ENCODE data around the gene UVRAG. TPM values are rescaled to one million over a fixed set of nuclear protein-coding genes. Genes with fewer than 3 reads are reported as not detected.

Gene UVRAG
- total and polyA plus RNA-seq, 4 experiments from 2014 or later: 11.2 to 32.2 (median 21.3) TPM

DNA sequence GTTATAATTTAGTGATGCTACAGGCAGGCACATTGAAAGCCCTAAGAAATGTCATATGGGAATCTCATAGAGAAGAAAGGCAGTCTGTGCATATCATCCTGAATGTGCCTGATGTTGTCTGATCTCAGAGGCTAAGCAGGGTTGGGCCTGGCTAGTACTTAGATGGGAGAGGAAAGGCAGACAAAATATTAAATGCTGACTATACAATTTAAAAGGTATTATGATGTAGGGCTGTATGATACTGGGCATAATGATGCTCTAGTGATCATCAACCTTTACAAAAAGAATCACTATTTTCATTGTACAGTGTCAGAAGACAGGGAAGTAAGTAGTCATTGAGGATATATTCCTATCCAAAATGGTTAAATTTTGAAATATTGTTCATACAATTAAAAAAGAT, 119.8 kb downstream of the UVRAG start:
- no peak for DNase-seq
- CTCF ChIA-PET (ENCODE audit: partially characterized antibody): no interaction called here
- no peaks in the 10 kb centered on the region for H3K4me1 ChIP-seq (ENCODE audit: insufficient read depth, low read length)
- H3K4me1 Mint-ChIP-seq: peaks cover 0 to 2% (median under 1%) of the 10 kb centered on the region in 4 donors
- H3K27ac Mint-ChIP-seq: no peak overlapping the region
- peaks cover 2 to 23% of the 10 kb centered on the region in 2 donors for H3K36me3 Mint-ChIP-seq
- POLR2A ChIA-PET (ENCODE audit: partially characterized antibody): no interaction called here
- H3K27me3 Mint-ChIP-seq: no peaks in the 10 kb centered on the region
- H3K36me3 ChIP-seq (ENCODE audit: insufficient read depth, low read length): no peaks in the 10 kb centered on the region
- no peak overlapping the region for H3K4me3 ChIP-seq (ENCODE audit: low read length in 2 of 2)
- no peak overlapping the region for H3K27ac ChIP-seq (ENCODE audit: low read depth, low read length)
- intact Hi-C loops (cut with micrococcal nuclease): no loop called here
- H3K27me3 ChIP-seq (ENCODE audit: insufficient read depth, low read length): no peaks in the 10 kb centered on the region
- H3K9me3 Mint-ChIP-seq: no peaks in the 10 kb centered on the region
- H3K4me3 Mint-ChIP-seq: no peak overlapping the region
- no peaks in the 10 kb centered on the region for H3K9me3 ChIP-seq (ENCODE audit: control insufficient read depth in 1 of 2, low read length in 2 of 2)

DNA sequence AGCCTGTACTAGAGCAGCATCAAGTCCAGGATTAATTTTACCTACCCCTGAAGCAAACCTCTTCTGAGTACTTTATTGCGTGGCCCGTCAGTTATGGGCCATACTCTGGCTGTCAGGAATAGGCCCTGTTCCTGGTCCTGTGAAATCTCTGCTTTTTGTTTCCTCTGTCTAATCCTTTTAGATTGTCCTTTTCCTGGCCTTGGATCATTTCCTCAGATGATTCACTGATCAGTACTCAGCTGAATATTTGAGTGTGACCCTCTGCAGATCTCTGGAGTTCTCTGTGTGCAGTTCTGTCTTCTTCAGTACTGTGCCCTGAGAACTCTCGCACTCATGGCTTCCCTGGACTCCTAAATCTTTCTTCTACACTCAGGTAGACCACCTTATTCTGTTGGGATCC, 123.5 kb downstream of the UVRAG start:
- intact Hi-C loops (cut with micrococcal nuclease): no loop called here
- Histone ChIP-seq H3K27me3 (ENCODE audit: insufficient read depth, low read length) (no peaks in the 10 kb centered on the region), H3K36me3 (ENCODE audit: insufficient read depth, low read length) (no peaks in the 10 kb centered on the region), H3K4me3 (ENCODE audit: low read length in 2 of 2) (no peak overlapping the region), H3K27ac (ENCODE audit: low read depth, low read length) (no peak overlapping the region), H3K9me3 (ENCODE audit: control insufficient read depth in 1 of 2, low read length in 2 of 2) (no peaks in the 10 kb centered on the region), H3K4me1 (ENCODE audit: insufficient read depth, low read length) (no peaks in the 10 kb centered on the region)
- Mint-ChIP-seq H3K4me3 (no peak overlapping the region), H3K4me1 (peaks cover 0 to 6% (median 2%) of the 10 kb centered on the region in 4 donors), H3K27me3 (no peaks in the 10 kb centered on the region), H3K27ac (no peak overlapping the region), H3K36me3 (peaks cover 0 to 1% of the 10 kb centered on the region in 2 donors), H3K9me3 (no peaks in the 10 kb centered on the region)
- DNase-seq: no peak
- POLR2A ChIA-PET (ENCODE audit: partially characterized antibody): no interaction called here
- CTCF ChIA-PET (ENCODE audit: partially characterized antibody): no interaction called here

DNA sequence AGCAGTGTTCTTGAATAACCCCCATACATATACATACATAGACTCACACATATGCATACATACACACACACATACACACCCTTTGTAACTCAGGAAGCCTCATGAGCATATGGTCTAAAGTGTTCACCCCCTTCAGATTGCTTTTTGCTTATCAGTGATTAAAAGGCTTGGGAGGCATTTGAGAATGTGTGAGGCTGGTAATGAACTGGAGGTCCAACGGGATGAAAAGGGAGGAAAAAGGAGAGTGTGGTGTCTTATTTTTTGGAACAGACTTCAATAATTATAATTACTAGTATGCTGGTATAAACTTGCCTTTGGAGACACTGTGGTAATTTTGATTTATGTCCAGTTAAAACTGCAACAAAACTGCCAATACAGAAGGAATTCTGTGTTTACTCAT, 124.5 kb downstream of the UVRAG start:
- no peaks in the 10 kb centered on the region for H3K27me3 ChIP-seq (ENCODE audit: insufficient read depth, low read length)
- no peaks in the 10 kb centered on the region for H3K9me3 ChIP-seq (ENCODE audit: control insufficient read depth in 1 of 2, low read length in 2 of 2)
- H3K36me3 Mint-ChIP-seq: no peaks in the 10 kb centered on the region
- no peaks in the 10 kb centered on the region for H3K9me3 Mint-ChIP-seq
- H3K27ac Mint-ChIP-seq: no peak overlapping the region
- no peak overlapping the region for H3K4me3 ChIP-seq (ENCODE audit: low read length in 2 of 2)
- no peak for DNase-seq
- CTCF ChIA-PET (ENCODE audit: partially characterized antibody): no interaction called here
- no peak overlapping the region for H3K4me3 Mint-ChIP-seq
- peaks cover 0 to 8% (median 3%) of the 10 kb centered on the region in 4 donors for H3K4me1 Mint-ChIP-seq
- H3K27ac ChIP-seq (ENCODE audit: low read depth, low read length): no peak overlapping the region
- POLR2A ChIA-PET (ENCODE audit: partially characterized antibody): no interaction called here
- H3K4me1 ChIP-seq (ENCODE audit: insufficient read depth, low read length): no peaks in the 10 kb centered on the region
- no peaks in the 10 kb centered on the region for H3K36me3 ChIP-seq (ENCODE audit: insufficient read depth, low read length)
- intact Hi-C loops (cut with micrococcal nuclease): no loop called here
- no peaks in the 10 kb centered on the region for H3K27me3 Mint-ChIP-seq

DNA sequence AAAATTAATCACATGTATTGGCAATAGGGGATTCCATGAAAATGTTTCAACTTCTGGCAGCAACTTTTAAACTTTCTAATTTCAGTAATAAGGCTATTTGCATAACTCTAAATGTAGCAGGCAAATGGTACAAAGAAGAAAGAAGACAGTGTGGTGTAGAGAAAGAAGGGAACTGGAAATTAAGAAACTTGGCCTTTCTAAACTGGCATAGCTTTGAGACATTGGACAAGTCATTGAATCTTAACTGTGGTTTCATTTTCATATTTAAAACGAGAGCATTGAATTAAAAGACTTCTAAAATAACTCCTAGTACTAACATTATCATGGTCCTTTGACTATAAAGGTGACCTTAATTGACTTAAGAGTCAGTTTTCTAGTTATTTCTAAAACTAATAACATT, 125.0 kb downstream of the UVRAG start:
- DNase-seq: no peak
- no peaks in the 10 kb centered on the region for H3K9me3 ChIP-seq (ENCODE audit: control insufficient read depth in 1 of 2, low read length in 2 of 2)
- H3K27me3 ChIP-seq (ENCODE audit: insufficient read depth, low read length): no peaks in the 10 kb centered on the region
- Mint-ChIP-seq H3K4me3 (no peak overlapping the region), H3K36me3 (no peaks in the 10 kb centered on the region), H3K9me3 (no peaks in the 10 kb centered on the region), H3K4me1 (peaks cover 0 to 8% (median 3%) of the 10 kb centered on the region in 4 donors), H3K27me3 (no peaks in the 10 kb centered on the region), H3K27ac (no peak overlapping the region)
- CTCF ChIA-PET (ENCODE audit: partially characterized antibody): no interaction called here
- H3K27ac ChIP-seq (ENCODE audit: low read depth, low read length): no peak overlapping the region
- no peaks in the 10 kb centered on the region for H3K4me1 ChIP-seq (ENCODE audit: insufficient read depth, low read length)
- no peaks in the 10 kb centered on the region for H3K36me3 ChIP-seq (ENCODE audit: insufficient read depth, low read length)
- intact Hi-C loops (cut with micrococcal nuclease): no loop called here
- POLR2A ChIA-PET (ENCODE audit: partially characterized antibody): no interaction called here
- no peak overlapping the region for H3K4me3 ChIP-seq (ENCODE audit: low read length in 2 of 2)

DNA sequence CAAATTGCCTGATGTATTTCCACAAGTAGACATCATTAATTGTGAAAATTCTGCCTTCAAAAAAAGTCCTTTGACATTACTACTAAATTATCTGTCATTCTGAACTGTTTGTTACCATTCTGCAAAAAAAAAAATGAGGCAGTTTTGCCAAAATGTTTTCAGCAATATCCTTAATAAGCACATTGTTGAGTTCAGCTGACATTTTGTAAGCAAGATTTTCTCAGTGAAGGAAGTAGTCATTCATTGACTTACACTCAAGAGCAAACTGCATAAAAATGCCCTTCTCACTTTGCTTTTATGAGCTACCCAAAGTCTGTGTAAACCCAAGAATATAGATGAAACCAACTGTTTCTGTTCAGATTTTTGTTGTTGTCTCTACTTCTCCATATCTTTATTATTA, 125.9 kb downstream of the UVRAG start:
- DNase-seq: no peak
- ChIA-PET POLR2A (ENCODE audit: partially characterized antibody) (no interaction called here), CTCF (ENCODE audit: partially characterized antibody) (no interaction called here)
- Mint-ChIP-seq H3K4me3 (no peak overlapping the region), H3K27ac (no peak overlapping the region), H3K4me1 (peaks cover under 1 to 13% (median 9%) of the 10 kb centered on the region in 4 donors), H3K9me3 (no peaks in the 10 kb centered on the region), H3K36me3 (no peaks in the 10 kb centered on the region), H3K27me3 (no peaks in the 10 kb centered on the region)
- Histone ChIP-seq H3K27ac (ENCODE audit: low read depth, low read length) (no peak overlapping the region), H3K27me3 (ENCODE audit: insufficient read depth, low read length) (no peaks in the 10 kb centered on the region), H3K36me3 (ENCODE audit: insufficient read depth, low read length) (no peaks in the 10 kb centered on the region), H3K4me1 (ENCODE audit: insufficient read depth, low read length) (no peaks in the 10 kb centered on the region), H3K4me3 (ENCODE audit: low read length in 2 of 2) (no peak overlapping the region), H3K9me3 (ENCODE audit: control insufficient read depth in 1 of 2, low read length in 2 of 2) (no peaks in the 10 kb centered on the region)
- intact Hi-C loops (cut with micrococcal nuclease): no loop called here

DNA sequence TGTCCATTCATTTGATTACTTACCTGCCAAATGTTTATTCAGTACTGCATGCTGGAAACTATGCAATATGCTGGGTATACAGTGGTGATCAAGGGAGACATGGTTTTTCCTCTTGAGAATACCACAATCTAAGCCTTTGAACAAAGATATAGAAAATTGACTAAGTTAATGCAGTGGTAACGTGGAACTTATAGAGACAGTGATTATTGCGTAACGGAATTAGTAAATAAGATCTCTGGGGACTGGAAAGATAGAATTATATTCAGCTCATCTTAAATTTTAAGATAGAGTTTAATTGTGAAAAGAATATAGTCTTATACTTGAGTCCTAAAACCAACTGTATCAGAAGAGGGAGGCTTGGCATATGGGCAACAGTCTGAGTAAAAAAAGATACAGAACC, 129.5 kb downstream of the UVRAG start:
- intact Hi-C loops (cut with micrococcal nuclease): no loop called here
- no peak for DNase-seq
- Histone ChIP-seq H3K4me1 (ENCODE audit: insufficient read depth, low read length) (no peaks in the 10 kb centered on the region), H3K27ac (ENCODE audit: low read depth, low read length) (no peak overlapping the region), H3K9me3 (ENCODE audit: control insufficient read depth in 1 of 2, low read length in 2 of 2) (no peaks in the 10 kb centered on the region), H3K36me3 (ENCODE audit: insufficient read depth, low read length) (no peaks in the 10 kb centered on the region), H3K4me3 (ENCODE audit: low read length in 2 of 2) (no peak overlapping the region), H3K27me3 (ENCODE audit: insufficient read depth, low read length) (no peaks in the 10 kb centered on the region)
- Mint-ChIP-seq H3K36me3 (no peaks in the 10 kb centered on the region), H3K4me3 (no peak overlapping the region), H3K9me3 (no peaks in the 10 kb centered on the region), H3K27ac (no peak overlapping the region), H3K4me1 (peaks cover 10 to 20% (median 13%) of the 10 kb centered on the region in 4 donors), H3K27me3 (no peaks in the 10 kb centered on the region)
- ChIA-PET CTCF (ENCODE audit: partially characterized antibody) (interaction anchor here (0.7 kb wide), 1 partner anchor 13 kb away, joined by 3 read pairs; no protein-coding TSS in a partner anchor), POLR2A (ENCODE audit: partially characterized antibody) (no interaction called here)

DNA sequence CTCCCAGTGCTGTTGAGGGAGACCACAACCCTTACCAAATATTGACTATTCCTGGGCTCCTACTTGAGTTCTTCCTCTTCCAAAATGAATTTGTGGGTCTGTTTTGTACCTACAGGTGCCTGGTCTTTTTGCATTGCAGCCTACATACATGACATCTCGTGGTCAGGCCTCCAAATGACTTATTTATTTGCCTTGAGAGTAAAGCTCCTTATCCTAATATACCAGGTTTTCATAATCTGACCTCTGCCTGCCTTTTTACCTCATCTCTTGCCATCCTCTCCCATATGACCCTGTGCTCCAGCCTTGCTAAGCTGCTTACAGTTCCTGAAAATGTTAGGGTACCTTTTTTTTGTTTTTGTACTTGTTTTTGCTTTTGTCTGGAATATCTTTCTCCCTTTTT, 130.4 kb downstream of the UVRAG start:
- no peak overlapping the region for H3K4me3 ChIP-seq (ENCODE audit: low read length in 2 of 2)
- peak overlapping the region in 2 of 7 donors; percentile 15 to 65 for H3K27ac Mint-ChIP-seq
- no peaks in the 10 kb centered on the region for H3K36me3 Mint-ChIP-seq
- peaks cover 9 to 20% (median 12%) of the 10 kb centered on the region in 4 donors for H3K4me1 Mint-ChIP-seq
- H3K27me3 ChIP-seq (ENCODE audit: insufficient read depth, low read length): no peaks in the 10 kb centered on the region
- no peak overlapping the region for H3K27ac ChIP-seq (ENCODE audit: low read depth, low read length)
- CTCF ChIA-PET (ENCODE audit: partially characterized antibody): no interaction called here
- H3K4me3 Mint-ChIP-seq: no peak overlapping the region
- no peaks in the 10 kb centered on the region for H3K36me3 ChIP-seq (ENCODE audit: insufficient read depth, low read length)
- intact Hi-C loops (cut with micrococcal nuclease): no loop called here
- no peaks in the 10 kb centered on the region for H3K27me3 Mint-ChIP-seq
- H3K9me3 Mint-ChIP-seq: no peaks in the 10 kb centered on the region
- POLR2A ChIA-PET (ENCODE audit: partially characterized antibody): no interaction called here
- no peaks in the 10 kb centered on the region for H3K4me1 ChIP-seq (ENCODE audit: insufficient read depth, low read length)
- DNase-seq: no peak
- H3K9me3 ChIP-seq (ENCODE audit: control insufficient read depth in 1 of 2, low read length in 2 of 2): no peaks in the 10 kb centered on the region

DNA sequence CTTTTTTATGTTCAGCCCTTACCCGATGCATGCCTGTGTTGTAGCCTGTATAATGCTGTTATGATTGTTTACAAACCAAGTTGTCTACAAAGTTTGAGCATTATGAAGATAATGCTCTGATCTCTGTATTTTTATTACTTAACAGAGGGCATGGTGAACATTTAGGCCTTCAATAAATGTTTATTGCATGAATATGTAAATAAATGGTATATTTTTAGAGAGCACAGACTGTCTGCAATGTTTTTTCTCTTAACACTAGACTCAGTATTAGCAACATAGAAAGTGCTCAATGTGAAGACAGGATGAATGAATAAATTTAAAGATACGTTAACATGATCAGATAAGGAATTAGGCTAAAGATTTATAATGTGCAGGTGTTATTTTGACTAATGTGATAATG, 130.9 kb downstream of the UVRAG start:
- H3K9me3 ChIP-seq (ENCODE audit: control insufficient read depth in 1 of 2, low read length in 2 of 2): no peaks in the 10 kb centered on the region
- intact Hi-C loops (cut with micrococcal nuclease): no loop called here
- H3K36me3 ChIP-seq (ENCODE audit: insufficient read depth, low read length): no peaks in the 10 kb centered on the region
- DNase-seq: no peak
- H3K27ac ChIP-seq (ENCODE audit: low read depth, low read length): no peak overlapping the region
- no peaks in the 10 kb centered on the region for H3K27me3 ChIP-seq (ENCODE audit: insufficient read depth, low read length)
- peaks cover 9 to 20% (median 12%) of the 10 kb centered on the region in 4 donors for H3K4me1 Mint-ChIP-seq
- ChIA-PET CTCF (ENCODE audit: partially characterized antibody) (interaction anchor here (1.3 kb wide), 1 partner anchor 10 kb away, joined by 3 read pairs; no protein-coding TSS in a partner anchor), POLR2A (ENCODE audit: partially characterized antibody) (no interaction called here)
- no peak overlapping the region for H3K4me3 ChIP-seq (ENCODE audit: low read length in 2 of 2)
- H3K36me3 Mint-ChIP-seq: no peaks in the 10 kb centered on the region
- peak overlapping the region in 3 of 7 donors; percentile 11 to 82 (median 15) for H3K27ac Mint-ChIP-seq
- H3K27me3 Mint-ChIP-seq: no peaks in the 10 kb centered on the region
- no peak overlapping the region for H3K4me3 Mint-ChIP-seq
- H3K9me3 Mint-ChIP-seq: no peaks in the 10 kb centered on the region
- no peaks in the 10 kb centered on the region for H3K4me1 ChIP-seq (ENCODE audit: insufficient read depth, low read length)

All from CD4-positive, alpha-beta memory T cell (primary cell).